GM21526 (cell line): ENCODE results near the gene ZNF350.
"Not testable (repeated sequence)": the region's sequence is repeated elsewhere in the genome, so short reads cannot be mapped to it uniquely, and the experiment has no call there.

Experiments
- ATAC-seq: cut with Tn5 transposase; IDR thresholded peaks from one replicate; pipeline ENCODE4 v1.9.1; 2021; ENCODE audit warnings: moderate library complexity; ENCODE audit not compliant: unreplicated experiment, low FRiP score

The ZNF350 gene

DNA sequence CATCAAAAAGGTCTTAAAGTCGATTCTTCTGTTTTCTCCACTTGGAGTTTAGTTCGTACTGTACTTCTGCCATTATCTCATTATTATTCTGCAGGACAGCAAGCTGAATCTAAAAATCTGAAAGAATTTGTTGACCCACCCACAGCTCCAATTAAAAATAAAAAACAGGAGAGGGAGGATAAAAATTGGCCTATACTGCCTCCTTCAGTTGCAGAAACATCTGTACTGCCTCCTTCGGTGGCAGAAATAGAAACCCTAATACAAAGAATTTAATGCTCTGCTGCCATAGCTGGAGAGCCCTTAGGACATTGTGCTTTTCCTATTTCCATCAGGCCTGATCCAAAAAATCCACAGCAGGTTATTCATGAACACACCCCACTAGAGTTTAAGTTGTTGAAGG, 9.8 kb downstream of the ZNF350 start:
- no peak for ATAC-seq

DNA sequence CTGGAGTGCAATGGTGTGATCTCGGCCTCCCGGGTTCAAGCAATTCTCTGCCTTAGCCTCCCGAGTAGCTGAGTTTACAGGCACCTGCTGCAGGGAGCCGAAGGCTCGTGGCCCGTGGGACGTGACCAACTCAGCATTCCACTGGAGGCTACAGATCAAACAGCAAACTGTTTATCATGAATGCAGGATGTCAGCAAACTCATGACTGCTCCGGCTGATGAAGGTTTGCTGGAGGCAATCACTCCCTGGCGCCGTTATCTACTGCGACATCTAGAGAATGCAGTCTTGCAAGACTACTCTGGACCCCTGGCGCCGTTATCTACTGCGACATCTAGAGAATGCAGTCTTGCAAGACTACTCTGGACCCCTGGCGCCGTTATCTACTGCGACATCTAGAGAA, 10.9 kb downstream of the ZNF350 start:
- not testable (repeated sequence) for ATAC-seq

DNA sequence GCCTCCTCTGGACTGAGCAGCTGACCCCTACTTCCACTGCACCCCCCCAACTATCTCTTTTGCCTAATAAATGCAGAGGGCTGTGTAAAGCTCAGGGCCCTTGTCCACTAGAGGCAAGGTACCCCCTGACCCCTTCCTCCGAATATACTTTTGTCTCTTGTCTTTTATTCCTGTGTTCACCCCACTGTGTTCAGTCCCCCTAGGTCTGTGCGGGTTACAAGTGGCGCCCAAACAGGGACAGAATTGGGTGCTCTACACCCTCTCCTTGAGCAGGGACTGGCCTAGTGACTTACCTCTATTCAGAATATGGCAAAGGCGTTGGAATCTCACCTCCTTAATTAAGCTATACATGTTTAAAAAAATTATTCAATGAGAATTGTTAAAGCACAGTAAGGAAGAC, 15.0 kb downstream of the ZNF350 start:
- no peak for ATAC-seq

DNA sequence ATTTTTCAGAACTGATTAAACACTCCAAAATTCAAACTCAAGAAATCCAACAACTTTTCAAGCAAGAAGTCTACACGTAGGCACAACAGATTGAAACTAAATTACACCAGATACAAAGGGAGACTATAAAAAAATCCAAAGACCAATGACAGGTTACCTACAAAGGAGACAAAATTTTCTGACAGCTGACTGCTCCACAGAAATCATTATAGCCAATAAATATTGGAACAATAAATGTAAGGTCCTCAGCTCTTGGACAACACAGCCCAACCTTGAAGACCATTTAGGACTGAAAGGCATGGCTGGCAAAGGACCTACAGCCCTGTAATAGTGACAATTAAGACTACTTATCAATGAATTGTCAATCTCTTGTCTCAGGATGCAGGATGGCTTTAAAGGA, 15.9 kb downstream of the ZNF350 start:
- ATAC-seq, result no peak

DNA sequence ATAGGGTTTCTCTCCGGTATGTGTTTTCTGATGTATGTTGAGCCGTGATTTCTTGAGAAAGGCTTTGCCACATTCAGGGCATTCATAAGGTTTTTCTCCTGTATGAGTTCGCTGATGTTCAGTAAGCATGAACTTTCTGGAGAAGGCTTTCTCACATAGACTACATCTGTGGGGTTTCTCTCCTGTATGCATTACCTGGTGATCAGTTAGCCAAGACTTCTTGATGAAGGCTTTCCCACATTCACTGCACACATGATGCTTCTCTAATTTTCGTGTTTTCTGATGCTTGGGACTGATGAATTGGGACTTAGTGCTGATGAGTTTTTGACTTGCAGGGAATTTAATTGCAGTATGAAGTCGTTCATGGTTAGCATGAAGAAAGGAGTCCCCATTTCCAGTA, 21.1 kb downstream of the ZNF350 start:
- no peak for ATAC-seq

DNA sequence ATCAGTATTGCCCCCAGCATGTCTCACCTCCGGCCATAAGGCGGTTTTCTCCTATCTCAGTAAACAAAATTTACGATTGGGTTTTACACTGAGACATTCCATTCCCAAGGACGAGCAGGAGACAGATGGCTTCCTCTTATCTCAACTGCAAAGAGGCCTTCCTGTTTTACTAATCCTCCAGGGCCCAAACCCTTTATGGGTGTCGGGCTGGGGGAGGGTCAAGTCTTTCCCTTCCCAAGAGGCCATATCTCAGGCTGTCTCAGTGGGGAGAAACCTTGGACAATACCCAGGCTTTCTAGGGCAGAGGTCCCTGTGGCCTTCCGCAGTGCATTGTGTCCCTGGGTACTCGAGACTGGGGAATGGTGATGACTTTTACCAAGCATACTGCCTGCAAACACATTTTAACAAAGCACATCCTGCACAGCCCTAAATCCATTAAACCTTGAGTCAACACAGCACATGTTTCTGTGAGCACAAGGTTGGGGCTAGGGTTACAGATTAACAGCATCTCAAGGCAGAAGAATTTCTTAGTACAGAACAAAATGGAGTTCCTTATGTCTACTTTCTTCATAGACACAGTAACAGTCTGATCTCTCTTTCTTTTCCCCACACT, 25.9 kb downstream of the ZNF350 start:
- ATAC-seq, result not testable (repeated sequence)

DNA sequence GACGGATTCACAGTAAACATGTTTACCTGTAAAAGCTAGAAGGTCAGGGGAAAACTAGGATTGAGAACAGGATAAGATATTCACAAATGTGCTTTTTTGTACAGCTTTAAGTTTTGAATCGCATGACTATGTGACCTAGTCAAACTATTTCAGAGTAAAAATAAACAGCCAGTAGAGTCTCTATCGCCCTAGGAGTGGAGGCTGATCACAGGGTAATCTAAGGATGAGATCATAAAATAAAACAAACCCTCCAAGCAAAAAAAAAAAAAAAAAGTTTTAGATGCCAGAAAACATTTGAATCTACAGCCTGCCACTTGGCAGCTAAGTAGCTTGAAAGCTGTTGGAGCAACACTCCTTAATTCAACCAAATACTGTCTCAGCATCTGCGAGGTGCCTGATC, 26.8 kb downstream of the ZNF350 start:
- ATAC-seq, result no peak

DNA sequence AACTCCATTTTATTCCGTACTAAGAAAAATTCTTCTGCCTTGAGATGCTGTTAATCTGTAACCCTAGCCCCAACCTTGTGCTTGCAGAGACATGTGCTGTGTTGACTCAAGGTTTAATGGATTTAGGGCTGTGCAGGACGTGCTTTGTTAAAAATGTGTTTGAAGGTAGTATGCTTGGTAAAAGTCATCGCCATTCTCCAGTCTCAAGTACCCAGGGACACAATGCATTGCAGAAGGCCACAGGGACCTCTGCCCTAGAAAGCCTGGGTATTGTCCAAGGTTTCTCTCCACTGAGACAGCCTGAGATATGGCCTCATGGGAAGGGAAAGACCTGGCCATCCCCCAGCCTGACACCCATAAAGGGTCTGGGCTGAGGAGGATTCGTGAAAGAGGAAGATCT, 28.8 kb downstream of the ZNF350 start:
- not testable (repeated sequence) for ATAC-seq

DNA sequence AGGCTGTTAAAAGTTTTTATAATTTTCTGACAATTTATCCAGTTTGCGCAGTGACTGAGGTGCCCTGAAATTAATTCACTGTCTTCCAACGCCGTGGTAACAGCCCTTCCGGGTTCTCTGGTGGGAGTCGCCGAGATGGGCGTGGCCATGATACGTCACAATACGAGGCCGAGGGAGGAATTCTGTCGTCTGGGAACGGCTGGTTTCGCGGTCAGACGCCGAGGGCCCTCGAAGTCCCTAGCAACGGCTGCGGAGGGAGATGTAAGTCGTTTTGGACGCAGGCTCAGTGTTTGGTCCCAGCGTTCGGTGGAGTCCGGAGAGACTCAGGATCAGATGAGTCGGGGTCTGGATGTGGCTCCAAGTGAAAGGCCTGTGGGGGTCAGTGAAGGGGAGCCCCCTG, 37.7 kb downstream of the ZNF350 start:
- no peak for ATAC-seq

DNA sequence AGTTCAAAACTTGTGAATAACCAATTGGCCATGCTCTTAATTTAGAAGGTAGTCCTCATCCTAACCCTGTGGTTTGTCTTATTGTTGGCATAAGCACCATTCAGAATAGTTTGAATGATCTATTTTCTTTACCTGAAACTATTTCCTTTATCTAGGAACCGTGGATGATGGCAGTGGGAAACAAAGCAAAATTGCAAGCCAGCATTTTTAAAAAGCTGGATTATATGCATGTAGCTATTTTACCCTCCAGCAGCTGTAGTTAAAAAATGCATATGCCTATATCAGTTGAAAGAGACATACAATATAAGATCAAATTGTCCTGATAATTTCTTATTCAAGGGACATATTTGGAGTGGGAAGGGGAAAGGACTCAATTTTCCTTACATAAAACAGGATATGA, 40.0 kb downstream of the ZNF350 start:
- ATAC-seq, result no peak

DNA sequence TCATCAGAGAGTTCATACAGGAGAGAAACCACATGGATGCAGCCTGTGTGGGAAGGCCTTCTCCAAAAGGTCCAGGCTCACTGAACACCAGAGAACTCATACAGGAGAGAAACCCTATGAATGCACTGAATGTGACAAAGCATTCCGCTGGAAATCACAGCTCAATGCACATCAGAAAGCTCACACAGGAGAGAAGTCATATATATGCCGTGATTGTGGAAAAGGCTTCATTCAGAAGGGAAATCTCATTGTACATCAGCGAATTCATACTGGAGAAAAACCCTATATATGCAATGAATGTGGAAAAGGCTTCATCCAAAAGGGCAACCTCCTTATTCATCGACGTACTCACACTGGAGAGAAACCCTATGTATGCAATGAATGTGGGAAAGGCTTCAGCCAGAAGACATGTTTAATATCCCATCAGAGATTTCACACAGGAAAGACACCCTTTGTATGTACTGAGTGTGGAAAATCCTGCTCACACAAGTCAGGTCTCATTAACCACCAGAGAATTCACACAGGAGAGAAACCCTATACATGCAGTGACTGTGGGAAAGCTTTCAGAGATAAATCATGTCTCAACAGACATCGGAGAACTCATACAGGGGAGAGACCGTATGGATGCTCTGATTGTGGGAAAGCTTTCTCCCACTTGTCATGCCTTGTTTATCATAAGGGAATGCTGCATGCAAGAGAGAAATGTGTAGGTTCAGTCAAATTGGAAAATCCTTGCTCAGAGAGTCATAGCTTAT, 41.7 kb downstream of the ZNF350 start:
- no peak for ATAC-seq

DNA sequence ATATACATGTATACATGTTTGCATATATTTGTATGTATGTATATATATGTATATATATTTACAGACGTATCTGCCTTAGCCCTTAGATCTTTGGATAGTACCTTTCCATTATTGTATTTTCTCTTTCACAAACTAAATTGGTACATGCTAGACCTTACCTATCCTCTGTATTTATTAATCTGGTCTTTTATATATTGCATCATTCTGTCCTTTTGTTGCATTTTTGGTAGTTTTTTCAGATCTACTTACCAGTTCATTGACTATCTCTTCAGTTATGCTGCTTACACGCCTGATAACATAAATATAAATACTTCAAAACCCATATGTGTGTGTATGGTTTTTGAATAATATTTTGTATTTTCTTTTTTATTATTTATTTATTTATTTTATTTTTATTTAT, 47.7 kb downstream of the ZNF350 start:
- ATAC-seq, result no peak

DNA sequence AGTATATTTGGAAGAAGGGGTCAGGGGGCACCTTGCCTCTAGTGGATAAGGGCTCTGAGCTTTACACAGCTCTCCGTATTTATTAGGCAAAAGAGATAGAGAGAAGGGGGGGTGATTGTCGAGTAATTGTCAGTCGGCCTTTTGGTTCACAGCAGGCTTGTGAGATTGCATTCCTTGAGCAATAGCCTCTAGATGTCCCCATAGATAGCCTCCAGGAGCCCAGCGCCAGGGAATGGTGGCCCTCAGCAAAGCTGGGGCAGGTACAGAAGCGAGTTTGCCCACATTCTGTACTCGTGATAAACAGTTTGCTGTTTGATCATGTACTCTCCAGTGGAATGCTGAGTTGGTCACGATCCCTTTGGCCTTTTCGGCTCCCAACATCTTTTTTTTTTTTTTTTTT, 54.7 kb downstream of the ZNF350 start:
- no peak for ATAC-seq

DNA sequence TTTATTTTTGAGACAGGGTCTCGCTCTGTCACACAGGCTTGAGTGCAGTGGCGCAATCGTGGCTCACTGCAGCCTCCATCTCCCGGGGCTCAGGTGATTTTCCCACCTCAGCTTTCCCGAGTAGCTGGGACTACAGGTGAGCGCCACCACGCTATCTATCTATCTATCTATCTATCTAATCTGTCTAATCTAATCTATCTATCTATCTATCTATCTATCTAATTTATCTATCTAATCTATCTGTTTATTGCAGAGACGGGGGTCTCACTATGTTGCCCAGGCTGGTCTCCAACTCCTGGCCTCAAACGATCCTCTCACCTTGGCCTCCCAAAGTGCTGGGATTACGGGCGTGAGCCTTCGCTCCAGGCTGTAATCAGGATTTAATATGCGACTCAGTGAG, 58.8 kb downstream of the ZNF350 start:
- no peak for ATAC-seq

DNA sequence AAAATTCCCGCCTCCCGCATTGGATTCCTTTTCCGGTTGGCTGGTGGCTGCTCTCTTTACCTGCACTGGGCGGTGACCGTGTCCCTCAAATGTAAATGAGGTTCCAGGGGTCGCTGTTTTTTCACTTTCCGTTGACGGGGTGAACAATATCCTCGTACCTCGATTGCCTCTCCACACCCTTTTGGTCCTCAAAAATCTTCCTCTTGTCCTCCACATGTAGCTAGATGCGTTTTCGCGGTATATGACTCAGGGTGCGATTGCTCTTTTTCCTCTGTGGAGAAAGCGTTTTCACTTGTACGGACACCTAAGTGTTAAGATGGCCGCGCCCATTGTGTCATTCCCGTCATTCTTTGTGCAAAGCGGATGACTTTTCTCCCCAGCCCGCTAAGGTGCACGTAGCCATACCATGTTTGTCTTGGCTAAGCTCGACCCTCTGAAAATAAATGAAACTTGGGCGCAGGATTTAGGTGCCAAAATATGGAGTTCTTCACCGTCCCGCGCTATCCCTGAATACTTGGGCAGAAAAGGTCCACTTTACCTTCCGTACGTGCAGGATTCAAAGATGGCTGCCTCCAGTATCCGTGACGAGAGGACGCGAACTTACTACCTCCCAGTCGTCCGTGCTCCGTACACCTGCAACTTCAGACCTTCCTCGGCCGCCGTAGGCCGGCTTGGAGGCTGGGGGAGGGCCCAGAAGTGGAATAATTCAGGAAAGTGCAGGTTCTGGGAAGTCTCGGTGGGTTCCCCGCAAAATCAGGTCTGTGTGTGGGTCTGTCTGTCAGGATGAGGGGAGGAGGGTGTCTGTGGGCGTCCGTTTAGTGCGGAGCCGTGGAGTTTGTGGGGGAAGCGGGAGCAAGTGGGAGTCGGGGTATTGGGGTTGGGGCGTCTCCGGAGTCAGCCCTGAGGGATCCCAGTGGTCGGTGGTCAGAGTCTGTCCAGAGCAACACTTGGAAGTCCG, 59.6 kb downstream of the ZNF350 start, which contains the start of gene ZNF613:
Gene ZNF613, plus strand, starts transcription at position 689 of the 958 bp plus-strand sequence. CDS start 8,749 bp downstream, outside the sequence.
- ATAC-seq, result peak; percentile 79

DNA sequence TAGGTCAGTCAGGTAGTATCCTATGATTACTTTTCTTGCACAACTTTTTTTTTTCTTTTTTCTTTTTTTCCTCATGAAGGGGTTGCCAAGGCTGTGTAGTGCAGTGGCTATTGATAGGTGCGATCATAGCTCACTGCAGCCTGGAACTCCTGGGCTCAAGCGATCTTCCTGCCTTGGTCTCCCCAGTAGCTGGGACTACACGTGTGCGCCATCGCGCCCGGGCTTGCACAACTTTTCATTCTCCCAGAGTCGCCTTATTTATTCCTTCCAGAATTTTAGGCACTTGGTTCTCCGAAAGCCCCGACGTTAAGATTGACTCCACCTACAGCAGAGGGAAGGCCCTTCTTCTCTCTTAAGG, 60.2 kb downstream of the ZNF350 start:
- ATAC-seq, result no peak

DNA sequence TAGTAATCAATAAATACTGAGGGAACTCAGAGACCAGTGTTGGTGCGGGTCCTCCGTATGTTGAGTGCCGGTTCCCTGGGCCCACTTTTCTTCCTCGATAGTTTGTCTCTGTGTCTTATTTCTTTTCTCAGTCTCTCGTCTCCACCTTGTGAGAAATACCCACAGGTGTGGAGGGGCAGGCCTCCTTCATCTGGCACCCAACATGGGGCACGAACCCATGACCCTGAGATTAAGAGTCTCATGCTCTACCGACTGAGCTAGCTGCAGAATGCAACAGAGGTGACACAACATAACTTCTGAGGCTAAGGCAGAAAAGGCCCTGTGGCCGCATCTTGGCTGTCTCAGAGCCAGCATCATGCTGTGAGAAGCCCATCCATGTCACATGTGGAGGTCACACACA, 64.7 kb downstream of the ZNF350 start:
- ATAC-seq, result no peak

DNA sequence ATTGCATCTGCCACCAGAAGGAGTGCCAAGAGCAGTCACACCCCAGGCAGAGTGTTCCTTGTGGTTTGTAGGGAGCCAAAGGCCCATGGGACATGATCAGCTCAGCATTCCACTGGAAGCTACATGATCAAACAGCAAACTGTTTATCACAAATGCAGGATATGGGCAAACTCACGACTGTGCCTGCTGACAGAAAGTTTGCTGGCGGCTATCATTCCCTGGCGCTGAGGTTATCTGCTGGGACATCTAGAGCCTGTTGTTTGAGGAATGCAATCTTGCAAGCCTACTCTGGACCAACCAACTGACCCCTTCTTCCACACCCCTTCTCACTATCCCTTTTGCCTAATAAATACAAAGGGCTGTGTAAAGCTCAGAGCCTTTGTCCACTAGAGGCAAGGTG, 67.0 kb downstream of the ZNF350 start:
- ATAC-seq, result no peak

DNA sequence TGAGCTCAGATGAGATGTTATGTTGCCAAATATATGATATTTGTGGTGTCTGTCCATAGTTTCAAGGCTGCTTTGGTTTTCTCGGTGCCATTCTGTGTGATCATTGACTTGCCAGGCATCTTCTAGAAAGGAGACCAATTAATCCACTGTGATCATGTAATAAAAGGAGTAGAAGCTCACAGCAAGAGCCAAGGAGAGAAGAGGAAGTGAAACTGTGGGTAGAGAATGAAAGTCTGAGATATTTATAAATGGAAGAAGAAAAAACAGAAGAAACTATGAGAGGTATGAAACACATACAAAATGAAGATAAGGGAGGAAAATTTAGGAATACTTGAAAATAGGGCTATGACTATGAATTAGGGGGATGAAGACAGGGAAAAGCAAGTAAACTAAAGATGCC, 70.5 kb downstream of the ZNF350 start:
- ATAC-seq, result no peak

DNA sequence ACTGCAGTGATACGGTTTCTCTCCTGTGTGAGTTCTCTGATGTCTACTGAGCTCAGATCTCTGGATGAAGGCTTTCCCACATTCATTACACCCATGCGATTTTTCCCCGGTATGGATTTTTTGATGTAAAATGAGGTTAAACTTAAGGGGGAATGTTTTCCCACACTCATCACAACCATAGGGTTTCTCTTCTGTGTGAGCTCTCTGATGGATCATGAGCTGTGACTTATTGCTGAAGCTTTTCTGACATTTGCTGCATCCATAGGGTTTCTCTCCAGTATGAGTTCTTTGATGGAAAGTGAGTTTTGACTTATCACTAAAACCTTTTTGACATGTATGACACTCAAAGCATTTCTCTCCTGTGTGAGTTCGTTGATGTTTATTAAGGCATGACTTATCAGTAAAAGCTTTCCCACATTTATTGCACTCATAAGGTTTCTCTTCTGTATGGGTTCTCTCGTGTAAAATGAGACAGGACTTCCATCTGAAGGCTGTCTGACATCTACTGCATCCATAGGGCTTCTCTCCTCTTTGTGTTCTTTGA, 71.2 kb downstream of the ZNF350 start:
- ATAC-seq, result no peak
